Activated CD8-positive, alpha-beta memory T cell treated with anti-CD3 and anti-CD28 coated beads for 4 hours (primary cell): Measurements from ENCODE around the gene YBX1.
"Not testable (repeated sequence)": the region's sequence is repeated elsewhere in the genome, so short reads cannot be mapped to it uniquely, and the experiment has no call there.

ENCODE experiments used
- DNase-seq, 2 donors: peaks; one replicate each; pipeline ENCODE4 v3.0.0-alpha.2; 2020; ENCODE audit warnings: low read depth in 2 of 2

YBX1 gene

DNA sequence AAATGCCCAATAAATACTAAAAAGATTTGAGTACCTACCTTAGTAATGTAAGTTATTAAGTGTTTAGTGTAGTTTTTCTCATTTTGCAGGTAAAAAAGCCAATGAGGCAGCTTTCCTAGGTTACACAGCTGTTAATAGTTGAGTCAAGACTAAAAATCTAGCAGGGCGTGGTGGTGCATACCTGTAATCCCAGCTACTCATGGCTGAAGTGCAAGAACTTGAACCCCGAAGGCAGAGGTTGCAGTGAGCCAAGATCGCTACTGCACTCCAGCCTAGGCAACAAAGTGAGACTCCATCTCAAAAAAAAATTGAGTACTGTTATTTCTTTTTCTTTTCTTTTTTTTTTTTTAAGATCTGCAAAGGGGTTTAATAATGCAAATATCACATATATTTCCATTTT lies 7.7 kb downstream of the YBX1 start:
- no peak for DNase-seq

DNA sequence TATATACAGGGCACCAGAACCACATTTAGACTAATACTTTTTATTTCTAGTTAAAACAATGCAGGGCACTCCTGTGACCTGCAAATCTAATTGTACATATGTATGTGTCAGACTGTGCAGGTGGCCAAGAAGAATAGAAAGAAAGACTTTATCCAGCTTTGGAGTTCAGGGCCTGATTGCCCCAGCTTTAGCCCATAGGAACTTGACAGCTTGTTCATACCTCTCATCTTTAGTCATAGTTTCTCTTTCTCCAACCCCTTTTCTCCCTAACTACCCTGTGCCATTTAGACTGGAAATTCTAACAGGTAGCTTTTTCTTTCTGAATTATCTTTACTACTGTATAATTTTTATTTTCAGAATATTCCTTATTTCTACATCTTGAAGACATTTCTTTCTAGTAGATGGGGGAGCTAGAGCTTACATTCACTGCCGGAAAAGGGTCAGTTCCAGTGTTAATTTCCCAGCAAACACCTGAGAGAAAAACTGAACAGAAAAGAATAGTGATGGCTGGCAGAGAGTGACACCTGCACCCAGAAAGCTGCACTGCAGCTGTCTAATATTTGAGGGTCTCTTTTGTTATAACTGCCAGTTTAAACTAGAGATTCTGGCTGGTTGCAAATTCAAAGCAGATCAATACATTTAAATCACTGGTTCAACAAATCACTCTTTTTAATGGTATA lies 8.4 kb downstream of the YBX1 start:
- DNase-seq, result no peak

DNA sequence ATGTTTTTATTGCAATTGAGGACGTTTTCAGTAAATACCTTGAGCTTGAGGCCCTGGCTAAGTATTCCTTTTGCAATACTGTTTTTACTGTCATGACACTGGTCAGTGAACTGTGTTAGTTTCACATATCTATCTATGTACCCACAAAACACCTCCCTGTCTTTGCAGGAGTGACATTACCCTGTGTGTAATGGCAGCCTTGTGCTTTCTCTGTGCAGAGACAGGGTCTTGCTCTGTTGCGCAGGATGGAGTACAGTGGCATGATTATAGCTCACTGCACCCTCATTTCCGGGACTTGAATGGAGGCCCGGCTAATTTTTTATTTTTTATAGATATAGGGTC lies 8.9 kb downstream of the YBX1 start:
- DNase-seq, result no peak

DNA sequence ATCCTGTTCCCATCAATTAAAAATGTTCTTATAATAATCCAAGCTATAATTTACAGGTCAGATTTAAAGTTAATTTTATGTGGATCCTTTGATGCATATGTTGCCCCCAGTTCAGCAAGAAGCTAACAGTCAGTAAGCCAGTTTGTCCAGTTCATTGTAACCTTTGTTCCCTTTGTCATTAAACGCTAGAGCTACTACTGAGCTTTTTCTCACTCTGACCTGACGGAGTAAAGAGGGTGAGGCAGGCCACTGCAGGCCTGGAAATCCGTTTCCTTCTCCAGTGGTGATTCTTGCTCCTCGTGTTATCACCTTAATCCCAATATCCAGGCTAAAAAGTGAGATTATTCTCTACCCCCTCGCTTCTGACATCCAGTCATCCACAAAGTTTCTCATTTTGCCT lies 10.2 kb downstream of the YBX1 start:
- no peak for DNase-seq

DNA sequence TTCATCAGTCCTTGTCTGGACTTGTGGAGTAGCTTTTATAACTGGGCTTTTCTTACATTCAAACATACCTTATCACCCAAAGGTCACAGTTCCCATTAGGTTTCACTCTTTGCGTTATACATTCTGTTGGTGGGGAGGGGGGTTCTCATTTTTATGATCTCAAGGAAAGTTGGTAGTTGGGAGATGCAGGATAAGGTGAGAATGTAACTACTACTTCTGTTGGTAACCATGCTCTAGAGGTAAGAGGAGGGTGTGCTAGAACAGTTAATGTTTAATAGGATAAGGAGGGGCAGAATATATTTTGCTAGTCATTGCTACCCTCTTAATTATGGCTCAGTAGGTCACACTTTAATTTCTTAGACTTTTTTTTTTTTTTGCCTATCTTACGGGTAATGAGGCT lies 10.7 kb downstream of the YBX1 start:
- no peak for DNase-seq

DNA sequence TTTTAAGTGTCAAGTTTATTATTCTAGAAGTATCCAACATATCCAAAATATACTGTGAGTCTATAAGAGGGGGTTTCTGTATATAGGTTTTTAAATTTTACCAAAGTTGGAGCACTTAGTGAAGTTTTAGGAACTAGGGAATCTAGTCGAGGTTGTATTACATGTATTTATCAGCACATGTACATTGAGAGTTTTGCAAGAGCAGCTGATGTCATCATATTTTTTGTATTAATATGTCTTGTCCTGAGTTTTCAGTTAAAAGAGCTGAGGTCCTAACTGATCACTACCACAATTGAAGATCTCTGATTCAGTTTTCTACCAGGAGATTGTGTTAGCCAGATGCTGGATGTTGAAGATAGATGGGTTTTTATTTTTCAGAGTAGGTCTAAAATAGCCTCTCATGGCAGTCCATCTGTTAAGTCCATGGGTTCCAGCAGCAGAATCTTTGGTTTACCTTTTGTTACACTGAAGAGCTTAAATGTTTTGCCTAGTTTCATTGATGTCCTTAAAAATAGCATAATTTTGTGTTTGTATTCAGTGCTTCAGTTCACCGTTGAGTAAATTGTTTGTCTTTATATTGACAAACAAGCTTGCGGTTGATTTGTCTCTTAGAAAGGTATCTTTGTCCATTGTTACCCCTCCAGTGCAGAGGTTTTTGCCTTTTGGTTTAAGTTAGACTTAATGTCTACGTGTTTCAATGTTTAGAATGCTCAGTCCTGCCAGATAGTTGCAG lies 16.0 kb downstream of the YBX1 start:
- no peak for DNase-seq

DNA sequence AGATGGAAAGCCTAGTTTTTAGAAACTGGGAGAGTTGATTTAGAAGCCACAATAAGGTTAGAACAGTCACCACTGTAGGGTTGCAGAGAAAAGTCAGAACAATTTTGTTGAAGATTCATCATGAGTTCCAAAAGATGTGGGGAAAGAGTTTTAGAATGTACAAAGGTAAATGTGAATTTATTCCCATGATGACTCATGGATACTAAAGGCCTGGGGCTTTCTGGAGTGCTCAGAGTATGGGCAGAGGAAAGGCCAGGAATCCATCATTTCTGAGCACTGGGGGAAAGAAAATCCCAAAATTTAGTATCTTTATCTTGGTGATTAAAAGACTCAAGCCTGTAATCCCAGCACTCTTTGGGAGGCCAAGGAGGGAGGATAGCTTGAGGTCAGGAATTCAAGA lies 17.8 kb downstream of the YBX1 start:
- DNase-seq, result no peak

DNA sequence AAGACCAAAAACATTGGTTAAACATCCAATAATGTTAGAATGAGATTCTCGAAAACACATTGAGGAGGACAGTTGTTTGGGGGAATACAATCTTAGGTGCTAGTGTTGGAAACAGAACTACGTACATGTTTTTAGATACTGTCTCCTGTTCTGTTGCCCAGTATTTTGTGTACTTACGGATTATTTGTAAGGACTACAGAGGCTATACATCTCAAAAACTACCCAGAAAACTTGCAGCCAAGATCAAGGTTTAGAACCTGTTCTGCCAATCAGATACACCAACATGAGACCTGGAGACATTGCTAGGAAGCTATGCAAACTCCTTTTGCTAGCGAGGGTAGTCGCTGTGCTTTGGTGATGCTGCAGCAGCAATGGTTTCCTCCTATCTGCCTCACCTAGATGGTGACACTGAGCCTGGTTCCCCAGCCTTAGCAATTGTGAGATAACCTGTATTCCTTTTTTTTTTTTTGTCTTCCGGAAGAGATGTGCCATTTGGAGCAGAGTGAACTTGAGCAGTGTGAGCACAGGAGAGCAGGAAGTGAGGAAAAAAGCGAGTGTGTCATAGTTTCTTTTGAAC lies 21.8 kb downstream of the YBX1 start:
- DNase-seq, result no peak

DNA sequence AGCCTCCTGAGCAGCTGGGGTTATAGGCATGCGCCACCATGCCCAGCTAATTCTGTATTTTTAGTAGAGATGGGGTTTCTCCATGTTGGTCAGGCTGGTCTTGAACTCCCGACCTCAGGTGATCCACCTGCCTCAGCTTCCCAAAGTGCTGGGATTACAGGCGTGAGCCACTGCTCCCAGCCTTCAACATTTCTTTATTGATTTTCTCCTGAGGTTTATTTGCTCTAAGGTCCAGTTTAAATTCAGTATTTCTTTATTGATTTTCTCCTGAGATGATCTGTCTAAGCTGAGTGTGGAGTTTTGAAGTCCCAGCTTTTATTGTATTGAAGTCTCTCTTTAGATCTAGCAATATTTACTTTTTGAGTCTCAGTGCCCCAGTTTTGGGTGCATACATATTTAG lies 30.6 kb downstream of the YBX1 start:
- DNase-seq, result not testable (repeated sequence)

DNA sequence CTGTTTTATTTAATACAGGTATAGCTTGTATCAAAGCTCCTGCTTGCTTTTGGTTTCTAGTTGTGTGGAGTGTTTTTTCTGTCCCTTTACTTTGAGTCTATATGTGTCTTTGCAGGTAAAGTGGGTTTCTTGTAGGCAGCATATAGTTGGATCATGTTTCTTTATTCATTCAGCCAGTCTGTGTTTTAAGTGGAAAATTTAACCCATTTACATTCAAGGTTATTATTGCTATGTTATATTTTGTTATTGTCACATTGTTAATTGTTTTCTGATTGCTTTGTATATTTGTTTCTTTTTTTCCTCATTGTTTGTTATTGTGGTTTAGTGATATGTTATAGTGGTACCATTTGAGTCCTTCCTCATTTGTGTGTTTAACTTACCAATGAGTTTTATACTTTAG lies 31.1 kb downstream of the YBX1 start:
- no peak for DNase-seq

DNA sequence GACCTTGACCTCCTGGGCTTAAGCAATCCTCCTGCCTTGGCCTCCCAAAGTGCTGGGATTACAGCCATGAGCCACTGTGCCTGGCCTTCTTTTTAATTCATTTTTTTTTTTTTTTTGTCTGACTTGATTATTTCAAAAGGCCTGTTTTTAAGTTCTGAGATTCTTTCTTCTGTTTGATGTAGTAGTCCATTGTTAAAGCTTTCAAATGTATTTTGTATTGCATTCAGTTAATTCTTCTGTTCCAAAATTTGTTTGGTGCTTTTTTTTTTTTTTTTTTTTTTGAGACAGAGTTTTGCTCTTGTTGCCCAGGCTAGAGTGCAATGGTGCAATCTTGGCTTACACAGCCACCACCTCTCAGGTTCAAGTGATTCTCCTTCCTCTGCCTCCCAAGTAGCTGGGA lies 32.2 kb downstream of the YBX1 start:
- not testable (repeated sequence) for DNase-seq

DNA sequence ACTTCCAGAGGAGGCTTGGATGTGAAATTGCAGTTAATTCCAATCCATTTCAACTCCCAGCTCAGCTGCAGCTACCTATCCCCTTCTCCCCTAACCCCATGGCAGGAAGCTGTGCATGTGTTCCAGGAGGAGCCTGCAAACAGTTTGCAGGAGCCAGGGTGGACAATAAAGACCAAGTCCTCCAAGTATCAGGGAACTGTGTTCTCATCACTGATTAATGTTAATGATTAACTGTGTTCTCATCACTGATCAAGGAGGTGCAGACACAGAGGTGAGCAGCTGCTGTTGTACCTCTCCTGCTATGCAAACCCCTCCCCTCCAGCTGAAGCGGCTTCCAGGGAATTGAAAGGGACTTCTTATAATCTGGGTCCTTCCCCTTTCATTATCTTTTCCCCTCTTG lies 38.6 kb downstream of the YBX1 start:
- DNase-seq, result no peak

DNA sequence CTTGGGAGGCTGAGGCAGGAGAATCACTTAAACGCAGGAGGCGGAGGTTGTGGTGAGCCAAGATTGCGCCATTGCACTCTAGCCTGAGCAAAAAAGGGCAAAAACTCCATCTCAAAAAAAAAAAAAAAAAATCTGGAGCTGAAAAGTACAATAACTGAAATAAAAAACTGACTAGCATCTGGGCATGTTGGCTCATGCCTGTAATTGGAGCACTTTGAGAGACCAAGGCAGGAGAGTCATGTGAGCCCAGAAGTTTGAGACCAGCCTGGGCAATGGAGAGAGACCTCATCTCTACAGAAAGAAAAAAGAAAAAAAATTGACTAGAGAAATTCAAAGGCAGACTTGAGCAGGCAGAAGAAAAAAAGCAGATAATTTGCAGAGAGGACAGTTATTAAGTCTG lies 39.7 kb downstream of the YBX1 start:
- no peak for DNase-seq

DNA sequence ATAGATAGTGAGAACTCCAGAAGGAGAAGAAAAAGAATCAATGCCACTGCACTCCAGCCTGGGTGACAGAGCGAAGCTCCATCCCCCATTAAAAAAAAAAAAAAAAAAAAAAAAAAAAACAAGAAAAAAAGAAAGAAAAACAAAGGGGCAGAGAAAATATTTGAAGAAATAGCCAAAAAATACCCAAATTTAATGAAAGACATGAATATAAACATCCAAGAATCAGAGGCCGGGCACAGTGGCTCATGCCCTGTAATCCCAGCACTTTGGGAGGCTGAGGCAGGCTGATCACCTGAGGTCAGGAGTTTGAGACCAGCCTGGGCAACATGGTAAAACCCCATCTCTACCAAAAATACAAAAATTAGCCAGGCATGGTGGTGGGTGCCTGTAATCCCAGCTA lies 40.2 kb downstream of the YBX1 start:
- DNase-seq, result not testable (repeated sequence)

DNA sequence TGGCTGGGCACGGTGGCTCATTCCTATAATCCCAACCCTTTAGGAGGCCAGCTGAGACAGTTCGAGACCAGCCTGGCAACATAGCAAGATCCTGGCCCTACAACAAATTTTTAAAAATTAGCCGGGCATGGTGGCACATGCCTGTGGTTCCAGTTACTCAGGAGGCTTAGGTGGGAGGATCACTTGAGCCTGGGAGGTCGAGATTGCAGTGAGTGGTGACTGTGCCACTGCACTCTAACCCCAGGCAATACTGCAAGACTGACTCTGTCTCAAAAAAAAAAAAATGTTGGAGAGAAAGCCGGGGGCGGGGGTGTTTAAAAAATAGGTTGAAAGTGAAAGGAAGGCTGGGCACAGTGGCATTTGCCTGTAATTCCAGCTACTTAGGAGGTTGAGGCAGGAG lies 41.3 kb downstream of the YBX1 start:
- no peak for DNase-seq

DNA sequence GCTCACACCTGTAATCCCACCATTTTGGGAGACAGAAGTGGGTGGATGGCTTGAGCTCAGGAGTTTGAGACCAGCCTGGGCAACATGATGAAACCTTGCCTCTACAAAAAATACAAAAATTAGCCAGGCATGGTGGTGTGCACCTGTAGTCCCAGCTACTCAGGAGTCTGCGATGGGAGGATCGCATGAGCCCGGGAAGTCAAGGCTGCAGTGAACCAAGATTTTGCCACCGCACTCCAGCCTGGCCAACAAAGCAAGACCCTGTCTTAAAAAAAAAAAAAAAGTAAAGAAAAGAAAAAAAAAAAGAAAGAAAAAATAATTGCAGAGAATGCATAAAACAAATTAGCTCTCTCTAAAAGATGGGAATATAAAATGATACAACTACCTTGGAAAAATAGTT lies 43.6 kb downstream of the YBX1 start:
- not testable (repeated sequence) for DNase-seq

DNA sequence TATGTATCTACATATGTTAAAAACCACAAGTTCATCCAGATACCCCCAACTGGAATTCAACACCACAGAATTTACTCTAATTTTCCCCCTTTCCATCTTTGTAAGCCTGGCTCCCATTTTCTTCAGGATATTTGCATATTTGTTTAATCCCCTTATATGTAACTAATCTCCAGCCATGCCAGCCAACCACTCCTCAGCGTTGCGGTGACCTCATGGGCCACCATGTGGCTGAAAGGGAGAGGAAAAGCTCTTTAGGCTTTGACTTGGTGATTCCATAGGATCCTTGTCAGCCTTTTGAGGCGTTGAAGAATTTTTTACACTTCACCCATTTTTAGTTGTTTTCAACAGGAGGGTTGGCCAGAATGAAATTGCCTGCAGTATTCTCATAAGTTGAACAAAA lies 47.8 kb downstream of the YBX1 start:
- DNase-seq, result no peak

DNA sequence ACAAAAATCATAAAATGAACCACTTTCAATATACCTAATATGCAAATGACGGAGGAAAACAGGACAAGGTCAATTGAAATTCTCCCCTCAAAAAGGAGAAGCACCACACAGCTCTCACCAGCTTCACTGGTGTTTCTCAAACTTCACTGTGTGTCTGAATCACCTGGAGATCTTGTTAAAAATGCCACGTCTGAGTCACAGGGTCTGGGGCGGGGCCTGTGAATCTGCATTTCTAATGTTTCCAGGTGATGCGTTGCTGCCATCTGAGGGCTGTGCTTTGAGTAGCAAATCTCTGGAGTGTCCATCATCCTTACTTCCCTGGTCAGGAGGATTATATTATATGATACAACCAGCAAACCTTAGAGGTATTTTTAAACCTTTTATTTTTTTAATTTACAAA lies 48.8 kb downstream of the YBX1 start:
- DNase-seq, result peak; percentile 13

DNA sequence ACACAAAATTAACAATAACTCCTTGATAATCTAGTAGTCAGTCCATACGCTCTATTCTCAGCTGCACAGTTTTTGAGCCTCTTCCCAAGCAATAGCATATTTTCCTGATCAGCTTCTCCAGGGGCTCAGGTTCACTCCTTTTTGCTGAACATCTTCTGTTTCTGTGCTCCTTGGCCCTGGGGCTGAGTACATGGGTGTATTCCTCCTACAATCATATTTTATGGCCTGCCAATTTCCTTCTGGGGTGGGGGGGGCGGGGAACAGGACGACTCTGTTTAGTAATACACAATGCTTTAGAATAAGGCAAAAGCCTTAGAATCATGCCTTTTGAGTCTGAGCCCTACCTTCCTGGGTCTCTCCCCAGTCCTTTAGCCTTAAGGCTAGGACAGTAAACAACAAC lies 49.4 kb downstream of the YBX1 start:
- DNase-seq, result no peak

DNA sequence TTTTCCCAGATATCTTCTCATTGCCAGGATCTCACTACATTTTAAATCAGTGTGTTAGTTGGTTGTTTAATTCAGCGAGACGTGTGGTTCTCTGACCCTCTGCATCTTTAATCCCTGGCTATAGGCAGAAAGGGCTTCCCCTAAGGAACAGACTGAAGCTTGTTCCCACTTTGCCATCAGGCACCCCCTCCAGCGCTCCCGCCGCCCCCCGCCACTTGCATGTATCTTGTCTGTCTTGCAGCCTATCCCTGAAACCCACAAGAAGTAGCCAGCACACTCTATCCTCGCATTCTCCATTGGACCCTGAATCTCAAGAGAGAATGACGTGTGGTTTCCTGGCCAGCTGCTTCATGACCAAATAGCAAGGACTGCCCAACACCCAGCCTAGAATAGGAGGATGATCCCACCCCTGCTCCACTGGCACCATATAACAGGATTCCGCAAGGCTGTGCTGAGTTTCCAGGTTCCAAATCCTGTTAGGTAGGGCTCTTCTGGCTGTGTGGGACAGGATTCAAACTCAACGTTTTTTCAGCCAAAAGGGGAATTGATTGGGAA lies 50.0 kb downstream of the YBX1 start:
- no peak for DNase-seq

DNA sequence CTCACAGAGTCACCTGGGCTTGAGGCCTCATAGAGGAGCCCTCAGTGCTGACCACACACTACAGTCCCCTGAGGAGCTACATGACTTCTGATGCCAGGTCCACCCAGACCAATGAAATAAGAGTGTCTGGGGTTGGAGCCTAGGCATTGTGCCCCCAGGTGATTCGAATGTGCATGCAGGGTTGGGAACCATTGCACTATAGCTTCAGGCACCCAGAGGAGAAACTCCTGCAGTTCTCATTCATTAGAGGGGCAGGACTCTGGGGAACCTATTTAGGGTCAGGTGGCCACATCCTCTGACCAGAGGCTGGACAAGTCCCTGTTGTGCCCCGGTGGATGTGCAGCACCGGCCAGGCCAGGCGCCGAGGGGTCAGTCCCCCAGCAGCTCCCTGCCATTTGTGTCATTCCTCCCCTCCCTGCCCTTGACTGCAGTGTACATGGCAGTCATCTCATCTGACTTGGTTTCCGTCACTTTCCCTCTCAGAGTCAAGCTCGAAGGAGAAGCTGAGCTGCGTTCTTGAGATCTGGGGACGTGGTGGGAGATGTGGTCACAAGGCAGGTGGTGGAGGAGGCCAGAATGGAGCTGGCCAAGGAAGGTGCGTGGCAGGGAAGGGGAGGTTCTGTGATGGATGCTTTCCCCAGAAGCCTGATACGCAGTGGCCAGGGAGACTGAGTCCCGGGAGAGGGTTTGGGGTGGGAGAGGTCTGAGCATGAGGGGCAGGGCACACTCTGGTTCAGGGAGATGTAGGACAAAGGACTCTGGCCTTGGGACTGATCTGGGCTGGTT lies 51.4 kb downstream of the YBX1 start:
- DNase-seq, result no peak
